MCF 10A (cell line): ENCODE results near the gene KDM6A. TPM values are rescaled to one million over a fixed set of nuclear protein-coding genes. Genes with fewer than 3 reads are reported as not detected.

Experiments
- BruUV-seq: library from RNA; stranded (reverse); fragments of 400-500 nt; replicated peaks from 2 replicates; lab custom pipeline; 2021; lab: Mats Ljungman, UMichigan
- CTCF ChIA-PET: fragments of 300-600 bp; sonication (Branson Sonifier 250); formaldehyde crosslinking; extraction: SDS; loops from one replicate; lab custom pipeline; 2021; ENCODE audit warnings: antibody characterized with exemption, inconsistent platforms; lab: Yijun Ruan, JAX
- POLR2A ChIA-PET: fragments of 300-600, 350-650 bp; sonication (Branson Sonifier 250); formaldehyde crosslinking; extraction: SDS; loops from one replicate; lab custom pipeline; 2020; ENCODE audit warnings: antibody characterized with exemption, inconsistent platforms; lab: Yijun Ruan, JAX
- DNase-seq: peaks from one replicate; pipeline ENCODE4 v3.0.0-alpha.2; 2018; ENCODE audit not compliant: unreplicated experiment
- H3K27ac Mint-ChIP-seq: one replicate; pipeline ENCODE4 v1.8.0; 2022; ENCODE audit warnings: mild to moderate bottlenecking, low read depth, mixed read lengths; ENCODE audit not compliant: unreplicated experiment
- H3K27me3 Mint-ChIP-seq: one replicate; pipeline ENCODE4 v1.8.0; 2022; ENCODE audit warnings: mixed read lengths; ENCODE audit not compliant: insufficient read depth, unreplicated experiment
- H3K36me3 Mint-ChIP-seq: one replicate; pipeline ENCODE4 v1.8.0; 2022; ENCODE audit warnings: mild to moderate bottlenecking, moderate library complexity, mixed read lengths; ENCODE audit not compliant: insufficient read depth, unreplicated experiment
- H3K4me1 Mint-ChIP-seq: one replicate; pipeline ENCODE4 v1.8.0; 2022; ENCODE audit warnings: mixed read lengths; ENCODE audit not compliant: insufficient read depth, unreplicated experiment
- H3K4me3 Mint-ChIP-seq: one replicate; pipeline ENCODE4 v1.8.0; 2022; ENCODE audit warnings: mild to moderate bottlenecking, moderate library complexity, mixed read lengths; ENCODE audit not compliant: unreplicated experiment
- H3K9me3 Mint-ChIP-seq: one replicate; pipeline ENCODE4 v1.8.0; 2022; ENCODE audit warnings: mixed read lengths; ENCODE audit not compliant: unreplicated experiment
- CTCF ChIP-seq: fragments of 200-600 bp; IDR thresholded peaks from one replicate; pipeline ENCODE4 v1.8.0; 2022; ENCODE audit warnings: antibody characterized with exemption, mild to moderate bottlenecking; ENCODE audit not compliant: unreplicated experiment
- intact Hi-C: fragments of 100-400 bp; cut with micrococcal nuclease; formaldehyde crosslinking; loops from 2 replicates; pipeline ENCODE4 v1.14.1; 2022
- total RNA-seq: library from RNA; stranded (reverse); gene quantifications from 2 replicates; pipeline ENCODE4 v1.2.3, GENCODE V29; 2022

KDM6A gene
- total RNA-seq, 1 experiment from 2014 or later = 31.8 TPM

- Mint-ChIP-seq H3K9me3 (no peaks in the 10 kb centered on the region), H3K36me3 (peaks cover 20% of the 10 kb centered on the region), H3K4me3 (no peak overlapping the region), H3K4me1 (peaks cover 18% of the 10 kb centered on the region), H3K27ac (no peak overlapping the region), H3K27me3 (no peaks in the 10 kb centered on the region)
- no peak for DNase-seq
- intact Hi-C loops = no loop called here
- ChIA-PET CTCF (interaction anchor here (0.6 kb wide), 1 partner anchor 153 kb away, joined by 4 read pairs; no protein-coding TSS in a partner anchor), POLR2A (no interaction called here)
- BruUV-seq = no TSS peak
- TF ChIP-seq CTCF = no peak
Observed at GRCh38 chrX:44958480-44958879, 85.5 kb downstream of the KDM6A start.

- Mint-ChIP-seq H3K27ac (no peak overlapping the region), H3K4me3 (no peak overlapping the region), H3K9me3 (no peaks in the 10 kb centered on the region), H3K36me3 (peaks cover 31% of the 10 kb centered on the region), H3K4me1 (peaks cover 7% of the 10 kb centered on the region), H3K27me3 (no peaks in the 10 kb centered on the region)
- no peak for TF ChIP-seq CTCF
- ChIA-PET POLR2A (interaction anchor here (1.2 kb wide), 1 partner anchor 11 kb away, joined by 3 read pairs; no protein-coding TSS in a partner anchor), CTCF (interaction anchor here (0.6 kb wide), 2 partner anchors 225 to 770 kb away, joined by 3 read pairs; no protein-coding TSS in a partner anchor)
- no peak for DNase-seq
- intact Hi-C loops = no loop called here
- TSS peak; percentile 17 for BruUV-seq
Observed at GRCh38 chrX:44961817-44962607, 89.0 kb downstream of the KDM6A start.

GRCh38 chrX:44962944-44963343 is 90.0 kb downstream of the KDM6A start:
- Mint-ChIP-seq H3K27ac (no peak overlapping the region), H3K9me3 (no peaks in the 10 kb centered on the region), H3K36me3 (peaks cover 31% of the 10 kb centered on the region), H3K4me1 (peaks cover 11% of the 10 kb centered on the region), H3K4me3 (no peak overlapping the region), H3K27me3 (no peaks in the 10 kb centered on the region)
- ChIA-PET CTCF (no interaction called here), POLR2A (interaction anchor here (1.2 kb wide), 1 partner anchor 11 kb away, joined by 3 read pairs; no protein-coding TSS in a partner anchor)
- no peak for DNase-seq
- no peak for TF ChIP-seq CTCF
- intact Hi-C loops = no loop called here
- BruUV-seq = no TSS peak

- ChIA-PET CTCF (no interaction called here), POLR2A (interaction anchor here (1.2 kb wide), 1 partner anchor 17 kb away, joined by 3 read pairs; no protein-coding TSS in a partner anchor)
- no peak for DNase-seq
- Mint-ChIP-seq H3K9me3 (no peaks in the 10 kb centered on the region), H3K4me1 (peaks cover 5% of the 10 kb centered on the region), H3K36me3 (peaks cover 17% of the 10 kb centered on the region), H3K4me3 (no peak overlapping the region), H3K27me3 (no peaks in the 10 kb centered on the region), H3K27ac (no peak overlapping the region)
- BruUV-seq = no TSS peak
- no peak for TF ChIP-seq CTCF
- intact Hi-C loops = no loop called here
Observed at GRCh38 chrX:44967221-44967620, 94.2 kb downstream of the KDM6A start.
